GM10248 (cell line): ENCODE data around the gene MYL10.

Source experiments
- CTCF ChIA-PET: fragments of 300-600 bp; sonication (Branson Sonifier 250); formaldehyde crosslinking; extraction: SDS; loops from one replicate; lab custom pipeline; 2021; ENCODE audit warnings: antibody characterized with exemption; lab: Yijun Ruan, JAX
- POLR2A ChIA-PET: fragments of 350-650 bp; sonication (Branson Sonifier 250); formaldehyde crosslinking; extraction: SDS; loops from one replicate; lab custom pipeline; 2020; ENCODE audit warnings: antibody characterized with exemption; lab: Yijun Ruan, JAX
- DNase-seq: peaks from one replicate; pipeline ENCODE4 v3.0.0; 2012; ENCODE audit errors: extremely low spot score
- TF ChIP-seq, protein P1 (sequence below): IDR thresholded peaks from 2 replicates; pipeline ENCODE4 v1.5.1; 2012; ENCODE audit warnings: mild to moderate bottlenecking, low read depth; ENCODE audit errors: extremely low read depth, missing control alignments, control extremely low read depth

MYL10 gene

DNA sequence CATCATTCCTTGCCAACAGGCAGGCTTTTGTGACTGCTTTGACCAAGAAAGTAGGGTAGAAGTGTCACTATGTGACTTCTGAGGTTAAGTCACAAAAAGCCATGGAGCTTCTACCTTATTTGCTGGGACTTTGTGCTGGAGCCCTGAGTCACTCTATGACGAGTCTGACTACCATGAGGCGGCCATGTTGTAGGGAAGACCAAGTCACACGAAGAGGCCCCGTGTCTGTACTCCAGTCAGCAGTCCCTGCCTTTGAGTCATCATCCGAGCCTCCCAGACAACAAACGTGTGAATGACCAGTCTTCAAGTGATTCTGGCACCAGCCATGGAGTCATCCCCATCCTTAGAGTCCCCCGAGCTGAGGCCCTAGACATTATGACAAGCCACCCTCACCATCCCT, 3.5 kb upstream of the MYL10 start:
- ChIA-PET POLR2A (interaction anchor here (0.6 kb wide), 1 partner anchor 544 kb away, joined by 9 read pairs; no protein-coding TSS in a partner anchor), CTCF (no interaction called here)
- TF ChIP-seq, protein P1, sequence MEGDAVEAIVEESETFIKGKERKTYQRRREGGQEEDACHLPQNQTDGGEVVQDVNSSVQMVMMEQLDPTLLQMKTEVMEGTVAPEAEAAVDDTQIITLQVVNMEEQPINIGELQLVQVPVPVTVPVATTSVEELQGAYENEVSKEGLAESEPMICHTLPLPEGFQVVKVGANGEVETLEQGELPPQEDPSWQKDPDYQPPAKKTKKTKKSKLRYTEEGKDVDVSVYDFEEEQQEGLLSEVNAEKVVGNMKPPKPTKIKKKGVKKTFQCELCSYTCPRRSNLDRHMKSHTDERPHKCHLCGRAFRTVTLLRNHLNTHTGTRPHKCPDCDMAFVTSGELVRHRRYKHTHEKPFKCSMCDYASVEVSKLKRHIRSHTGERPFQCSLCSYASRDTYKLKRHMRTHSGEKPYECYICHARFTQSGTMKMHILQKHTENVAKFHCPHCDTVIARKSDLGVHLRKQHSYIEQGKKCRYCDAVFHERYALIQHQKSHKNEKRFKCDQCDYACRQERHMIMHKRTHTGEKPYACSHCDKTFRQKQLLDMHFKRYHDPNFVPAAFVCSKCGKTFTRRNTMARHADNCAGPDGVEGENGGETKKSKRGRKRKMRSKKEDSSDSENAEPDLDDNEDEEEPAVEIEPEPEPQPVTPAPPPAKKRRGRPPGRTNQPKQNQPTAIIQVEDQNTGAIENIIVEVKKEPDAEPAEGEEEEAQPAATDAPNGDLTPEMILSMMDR: no peak
- DNase-seq: no peak

DNA sequence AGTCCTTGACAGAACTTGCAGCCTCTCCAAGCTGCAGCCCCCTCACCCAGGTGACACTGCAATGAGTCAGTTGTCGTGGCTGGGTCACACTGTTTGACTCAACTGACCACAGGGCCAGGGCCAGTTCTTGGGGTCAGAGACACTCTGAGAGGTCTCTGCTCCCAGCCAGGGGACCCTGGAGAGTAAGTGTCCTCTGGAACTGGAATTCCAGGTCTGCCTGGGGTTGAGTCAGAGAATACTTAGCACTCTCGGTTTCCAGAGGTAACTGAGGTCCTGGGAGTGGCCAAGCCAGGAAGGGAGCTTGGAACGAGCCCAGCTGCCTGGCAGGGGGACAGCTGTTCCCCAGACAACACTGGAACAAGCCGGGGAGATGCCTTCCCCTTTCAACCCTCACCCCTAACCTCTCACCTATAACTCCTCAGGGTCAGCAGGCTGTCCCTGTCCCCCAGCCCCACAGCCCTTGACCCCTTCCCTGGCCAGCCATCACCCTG, 2.2 kb upstream of the MYL10 start:
- no peak for DNase-seq
- POLR2A ChIA-PET: no interaction called here
- TF ChIP-seq, protein P1: no peak
- CTCF ChIA-PET: no interaction called here

- ChIA-PET CTCF (no interaction called here), POLR2A (no interaction called here)
- TF ChIP-seq, protein P1: no peak
- no peak for DNase-seq
Measured at GRCh38 chr7:101630591-101630990, 1.5 kb upstream of the MYL10 start.

DNA sequence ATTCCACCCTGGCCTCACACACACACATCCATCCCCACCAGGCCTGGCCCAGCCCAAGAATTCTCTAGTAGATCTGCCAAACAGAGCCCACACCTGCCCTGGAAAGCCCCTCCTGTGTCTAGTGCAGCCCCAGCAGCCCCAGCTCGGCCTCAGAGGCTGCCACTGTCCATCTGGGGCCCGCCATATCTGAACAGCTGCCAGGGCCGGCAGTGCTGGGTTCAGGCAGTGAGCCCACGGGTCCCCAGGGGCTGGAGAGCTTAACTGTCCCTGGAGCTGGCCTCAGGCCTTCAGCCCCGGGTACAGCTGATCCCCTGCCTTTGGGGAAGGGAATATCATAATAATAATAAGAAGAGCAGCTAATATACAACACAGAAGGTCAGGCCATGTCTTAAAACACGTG, 574 bp downstream of the MYL10 start:
- ChIA-PET POLR2A (no interaction called here), CTCF (interaction anchor here (0.9 kb wide), 1 partner anchor 10 kb away, joined by 4 read pairs; no protein-coding TSS in a partner anchor)
- TF ChIP-seq, protein P1: no peak
- DNase-seq: no peak

GRCh38 chr7:101626758-101627157, 2.3 kb downstream of the MYL10 start:
- DNase-seq: no peak
- TF ChIP-seq, protein P1: no peak
- ChIA-PET CTCF (no interaction called here), POLR2A (no interaction called here)

DNA sequence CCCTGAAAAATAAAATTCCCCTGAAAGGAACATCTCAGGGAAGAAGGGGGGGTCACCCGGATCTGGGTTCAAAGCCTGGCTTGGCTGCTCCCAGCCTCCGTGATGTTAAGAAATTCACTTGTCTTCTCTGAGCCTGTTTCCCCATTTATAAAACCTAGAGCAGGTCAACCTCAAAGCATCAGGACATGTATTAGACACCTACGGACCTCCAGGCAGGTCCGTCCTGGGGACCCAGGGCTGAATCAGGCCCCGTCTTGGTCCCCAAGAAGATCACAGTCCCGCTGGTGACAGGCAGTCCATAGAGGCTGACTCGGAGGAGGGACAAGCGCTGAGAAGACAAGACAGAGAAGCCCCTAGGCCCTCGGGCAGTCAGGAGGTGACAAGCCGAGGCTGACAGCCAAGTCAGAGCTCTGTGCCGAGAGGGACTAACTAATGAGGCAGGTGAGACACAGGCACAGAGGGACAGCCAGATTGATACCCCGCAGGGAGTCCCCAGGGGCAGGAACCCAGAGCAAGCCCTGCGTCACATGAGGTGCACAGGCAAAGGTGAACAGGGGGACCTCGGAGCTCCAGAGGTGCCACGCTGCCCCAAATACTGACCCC, 2.9 kb downstream of the MYL10 start:
- TF ChIP-seq, protein P1: no peak
- no peak for DNase-seq
- ChIA-PET CTCF (no interaction called here), POLR2A (no interaction called here)
